ENCODE results near the gene CHAF1B. TPM values are rescaled to one million over a fixed set of nuclear protein-coding genes. Genes with fewer than 3 reads are reported as not detected.

The CHAF1B gene
- total and polyA plus RNA-seq, 12 donors = 0.30 to 2.1 (median 1.2) TPM

- WGBS, 4 donors = 91 to 98% (median 92%) methylated on average over 6 of the region's 6 CpGs
- H3K27me3 ChIP-seq = no peaks in the 10 kb centered on the region
- no peak overlapping the region for H3K4me3 ChIP-seq
- no peak for DNase-seq
- intact Hi-C loops (cut with DNase I) = no loop called here
- no peaks in the 10 kb centered on the region for H3K4me1 ChIP-seq (replicated peaks in 1 of 2)
- H3K36me3 ChIP-seq (replicated peaks in 1 of 2) = no peaks in the 10 kb centered on the region
- H3K9me3 ChIP-seq (replicated peaks in 1 of 3) = no peaks in the 10 kb centered on the region
- no peak for TF ChIP-seq POLR2A (IDR thresholded peaks at IDR 0.05)
- TF ChIP-seq, protein P1, sequence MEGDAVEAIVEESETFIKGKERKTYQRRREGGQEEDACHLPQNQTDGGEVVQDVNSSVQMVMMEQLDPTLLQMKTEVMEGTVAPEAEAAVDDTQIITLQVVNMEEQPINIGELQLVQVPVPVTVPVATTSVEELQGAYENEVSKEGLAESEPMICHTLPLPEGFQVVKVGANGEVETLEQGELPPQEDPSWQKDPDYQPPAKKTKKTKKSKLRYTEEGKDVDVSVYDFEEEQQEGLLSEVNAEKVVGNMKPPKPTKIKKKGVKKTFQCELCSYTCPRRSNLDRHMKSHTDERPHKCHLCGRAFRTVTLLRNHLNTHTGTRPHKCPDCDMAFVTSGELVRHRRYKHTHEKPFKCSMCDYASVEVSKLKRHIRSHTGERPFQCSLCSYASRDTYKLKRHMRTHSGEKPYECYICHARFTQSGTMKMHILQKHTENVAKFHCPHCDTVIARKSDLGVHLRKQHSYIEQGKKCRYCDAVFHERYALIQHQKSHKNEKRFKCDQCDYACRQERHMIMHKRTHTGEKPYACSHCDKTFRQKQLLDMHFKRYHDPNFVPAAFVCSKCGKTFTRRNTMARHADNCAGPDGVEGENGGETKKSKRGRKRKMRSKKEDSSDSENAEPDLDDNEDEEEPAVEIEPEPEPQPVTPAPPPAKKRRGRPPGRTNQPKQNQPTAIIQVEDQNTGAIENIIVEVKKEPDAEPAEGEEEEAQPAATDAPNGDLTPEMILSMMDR (IDR thresholded peaks at IDR 0.05) = no peak
- H3K27ac ChIP-seq = no peak overlapping the region
Measured at GRCh38 chr21:36408568-36408967, 23.4 kb downstream of the CHAF1B start.

GRCh38 chr21:36411301-36411700, 26.1 kb downstream of the CHAF1B start:
- Histone ChIP-seq H3K27ac (no peak overlapping the region), H3K27me3 (no peaks in the 10 kb centered on the region), H3K4me3 (no peak overlapping the region), H3K4me1 (replicated peaks in 1 of 2) (no peaks in the 10 kb centered on the region), H3K36me3 (replicated peaks in 1 of 2) (no peaks in the 10 kb centered on the region), H3K9me3 (replicated peaks in 1 of 3) (no peaks in the 10 kb centered on the region)
- no peak for DNase-seq
- no peak for TF ChIP-seq POLR2A (IDR thresholded peaks at IDR 0.05)
- TF ChIP-seq, protein P1 (IDR thresholded peaks at IDR 0.05) = no peak
- 96 to 98% (median 97%) methylated on average over 10 of the region's 10 CpGs for WGBS, 4 donors
- intact Hi-C loops (cut with DNase I) = loop anchor here in 1 of 2 donors (10.0 kb wide), 1 partner anchor 514 kb away; no protein-coding TSS in a partner anchor

DNA sequence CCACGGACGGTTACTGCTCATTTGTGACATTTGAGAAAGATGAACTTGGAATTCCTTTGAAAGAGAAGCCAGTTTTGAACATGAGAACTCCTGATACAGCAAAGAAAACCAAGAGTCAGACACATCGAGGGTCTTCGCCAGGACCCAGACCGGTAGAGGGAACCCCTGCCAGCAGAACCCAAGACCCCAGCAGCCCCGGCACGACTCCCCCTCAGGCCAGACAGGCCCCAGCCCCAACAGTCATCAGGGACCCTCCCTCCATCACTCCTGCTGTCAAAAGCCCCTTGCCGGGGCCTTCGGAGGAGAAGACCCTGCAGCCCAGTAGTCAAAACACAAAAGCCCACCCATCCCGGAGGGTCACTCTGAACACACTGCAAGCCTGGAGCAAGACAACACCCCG, 27.7 kb downstream of the CHAF1B start:
- no peaks in the 10 kb centered on the region for H3K36me3 ChIP-seq (replicated peaks in 1 of 2)
- H3K4me1 ChIP-seq (replicated peaks in 1 of 2) = no peaks in the 10 kb centered on the region
- 87 to 93% (median 91%) methylated on average over 8 to 11 of the region's 11 CpGs for WGBS, 4 donors
- no peak overlapping the region for H3K4me3 ChIP-seq
- no peaks in the 10 kb centered on the region for H3K27me3 ChIP-seq
- DNase-seq = no peak
- H3K9me3 ChIP-seq (replicated peaks in 1 of 3) = no peaks in the 10 kb centered on the region
- intact Hi-C loops (cut with DNase I) = loop anchor here in 1 of 2 donors (10.0 kb wide), 1 partner anchor 512 kb away; no protein-coding TSS in a partner anchor
- TF ChIP-seq, protein P1 (IDR thresholded peaks at IDR 0.05) = no peak
- no peak for TF ChIP-seq POLR2A (IDR thresholded peaks at IDR 0.05)
- H3K27ac ChIP-seq = no peak overlapping the region

DNA sequence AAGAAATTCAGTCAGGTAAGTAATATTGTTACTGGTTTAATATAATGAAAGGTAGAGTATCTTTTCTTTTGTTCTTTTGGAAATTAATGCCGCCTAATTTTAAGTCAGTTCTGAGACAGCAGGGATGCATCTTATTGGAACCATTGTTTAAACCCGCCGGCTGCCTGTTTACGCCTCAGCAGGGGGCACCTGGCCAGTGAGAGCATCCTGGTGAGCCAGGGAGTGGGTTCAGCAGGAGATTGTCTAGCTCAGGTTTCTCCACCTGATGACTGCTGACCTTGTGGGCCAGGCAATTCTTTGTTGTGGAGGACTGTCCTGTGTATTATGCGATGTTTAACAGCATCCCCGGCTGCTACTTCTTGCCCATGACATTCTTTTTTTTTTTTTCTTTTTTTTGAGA, 30.2 kb downstream of the CHAF1B start:
- Histone ChIP-seq H3K36me3 (replicated peaks in 1 of 2) (no peaks in the 10 kb centered on the region), H3K27ac (no peak overlapping the region), H3K9me3 (replicated peaks in 1 of 3) (no peaks in the 10 kb centered on the region), H3K4me3 (no peak overlapping the region), H3K4me1 (replicated peaks in 1 of 2) (no peaks in the 10 kb centered on the region), H3K27me3 (no peaks in the 10 kb centered on the region)
- WGBS, 4 donors = 93 to 95% (median 94%) methylated on average over 6 of the region's 6 CpGs
- no peak for DNase-seq
- intact Hi-C loops (cut with DNase I) = loop anchor here in 1 of 2 donors (10.0 kb wide), 1 partner anchor 509 kb away; no protein-coding TSS in a partner anchor
- TF ChIP-seq, protein P1 (IDR thresholded peaks at IDR 0.05) = no peak
- TF ChIP-seq POLR2A (IDR thresholded peaks at IDR 0.05) = no peak

Measured in adrenal gland (tissue), 12 donors.